Transverse colon (tissue), 4 donors: ENCODE measurements around the gene TBL3.

Experiments
- CTCF ChIP-seq, 5 experiments: fragments of 200-600 bp in 3 of 5; fragments of 450-650 bp in 2 of 5; sonication (generic) in 3 of 5; IDR thresholded peaks; 1 replicate in 2 of 5; 2 replicates in 3 of 5; pipeline ENCODE4 v1.5.1; 2016 to 2017; ENCODE audit warnings: antibody characterized with exemption in 5 of 5, inconsistent platforms in 3 of 5, mild to moderate bottlenecking in 2 of 5, moderate library complexity in 1 of 5
- EP300 ChIP-seq: sonication (generic); formaldehyde crosslinking; IDR thresholded peaks from one replicate; pipeline ENCODE4 v1.6.1; 2017; ENCODE audit warnings: antibody characterized with exemption, low read depth
- POLR2A ChIP-seq: fragments of 450-650 bp; IDR thresholded peaks from one replicate; pipeline ENCODE4 v1.6.1; 2016; ENCODE audit warnings: antibody characterized with exemption, mild to moderate bottlenecking, moderate library complexity
- POLR2AphosphoS5 ChIP-seq, 3 donors: sonication (generic); formaldehyde crosslinking; IDR thresholded peaks; one replicate each; pipeline ENCODE4 v1.6.1; 2016; ENCODE audit warnings: antibody characterized with exemption in 3 of 3

- no peak for TF ChIP-seq CTCF (IDR thresholded peaks at IDR 0.05)
- no peak for TF ChIP-seq POLR2A
- no peak for TF ChIP-seq POLR2AphosphoS5 (IDR thresholded peaks at IDR 0.05)
- TF ChIP-seq EP300 = no peak
These were observed 3.8 kb downstream of the TBL3 start for GRCh38 chr16:1975432-1976215.
